Inferior parietal cortex (tissue), 1 donor: ENCODE measurements around the gene LDB2.
"Not testable (repeated sequence)": the region's sequence is repeated elsewhere in the genome, so short reads cannot be mapped to it uniquely, and the experiment has no call there.

Experiments
- DNase-seq: peaks from one replicate; pipeline ENCODE4 v3.0.0-alpha.2; 2016; ENCODE audit errors: extremely low spot score

Gene LDB2

DNA sequence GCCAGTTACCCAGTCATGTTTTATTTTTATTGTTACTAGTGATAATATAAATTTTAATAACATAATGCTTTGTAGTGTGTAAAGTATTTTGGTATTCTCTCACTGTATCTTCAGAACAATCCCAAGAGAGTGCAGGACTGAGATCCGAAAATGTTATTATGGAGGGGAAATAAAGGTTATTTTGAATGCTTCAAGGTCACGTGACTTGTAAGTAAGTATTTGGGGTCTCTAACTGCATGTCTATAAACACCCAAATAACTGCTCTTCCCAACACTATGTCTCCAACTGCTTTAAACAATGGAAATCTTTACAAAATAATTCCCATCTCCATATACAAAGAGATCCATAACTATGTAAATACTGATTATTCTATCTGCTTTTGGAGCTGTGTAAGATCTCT lies 302.2 kb downstream of the LDB2 start:
- no peak for DNase-seq

DNA sequence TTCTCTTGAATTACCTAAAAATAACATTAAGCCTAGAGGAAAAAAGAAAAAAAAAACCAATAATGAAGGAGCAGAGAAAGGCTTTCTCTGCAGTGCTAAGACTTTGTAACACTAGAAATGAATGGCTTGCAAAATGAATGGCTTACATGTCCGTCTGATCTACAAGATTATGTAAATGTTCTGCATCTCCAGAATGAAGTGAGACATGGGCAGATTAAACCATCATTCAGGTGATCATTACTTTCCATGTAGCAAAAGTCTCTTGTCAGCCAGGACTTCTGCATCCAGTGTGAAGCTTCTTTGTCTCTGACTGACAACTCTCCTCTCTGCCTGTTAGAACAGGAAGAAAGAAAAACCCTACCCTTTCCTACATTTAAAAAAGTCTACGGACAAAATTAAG lies 304.3 kb downstream of the LDB2 start:
- no peak for DNase-seq

DNA sequence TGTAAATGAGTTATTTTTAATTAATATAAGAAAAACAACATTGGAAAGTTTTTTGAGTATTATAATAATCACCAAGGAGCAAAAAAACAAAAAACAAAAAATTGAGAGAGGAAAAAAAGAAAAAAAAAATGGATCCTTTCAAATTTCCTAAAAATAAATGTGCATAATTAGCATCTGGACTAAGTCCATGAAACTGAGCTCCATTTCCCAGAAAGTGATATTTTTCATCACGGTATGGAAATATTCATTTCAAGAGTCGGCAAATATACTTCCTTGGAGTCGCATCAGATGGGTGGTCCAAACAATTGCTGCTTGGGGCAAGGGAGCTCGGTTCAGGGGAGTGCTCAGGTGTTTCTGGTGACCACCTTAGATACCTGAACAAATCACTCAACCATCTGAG lies 305.1 kb downstream of the LDB2 start:
- DNase-seq: no peak

DNA sequence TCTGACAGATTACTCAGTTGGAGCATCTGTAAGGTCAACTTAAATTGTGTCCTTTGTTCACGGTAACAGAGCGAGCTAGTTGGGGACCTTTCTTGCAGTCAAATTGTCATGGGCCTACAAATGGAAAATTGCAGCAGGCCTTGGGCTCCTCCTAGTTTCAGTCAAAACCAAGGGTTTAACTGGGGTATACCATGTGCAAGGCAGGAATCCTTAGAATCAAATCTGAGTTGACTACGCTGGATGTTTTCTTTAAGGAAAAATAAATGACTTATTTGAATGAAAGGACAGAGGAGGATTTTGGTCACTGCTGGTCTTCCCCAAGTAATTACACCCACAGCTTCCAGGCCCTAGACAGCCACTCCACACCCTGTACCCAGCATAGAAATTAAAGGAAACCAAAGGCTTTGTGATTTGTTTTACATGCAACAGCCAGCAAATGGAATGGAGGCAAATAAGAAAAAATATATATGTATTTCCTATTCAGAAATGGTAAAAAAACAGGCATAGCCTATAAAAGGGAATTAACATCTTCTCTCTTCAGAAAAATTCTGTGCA lies 307.1 kb downstream of the LDB2 start:
- DNase-seq: no peak

DNA sequence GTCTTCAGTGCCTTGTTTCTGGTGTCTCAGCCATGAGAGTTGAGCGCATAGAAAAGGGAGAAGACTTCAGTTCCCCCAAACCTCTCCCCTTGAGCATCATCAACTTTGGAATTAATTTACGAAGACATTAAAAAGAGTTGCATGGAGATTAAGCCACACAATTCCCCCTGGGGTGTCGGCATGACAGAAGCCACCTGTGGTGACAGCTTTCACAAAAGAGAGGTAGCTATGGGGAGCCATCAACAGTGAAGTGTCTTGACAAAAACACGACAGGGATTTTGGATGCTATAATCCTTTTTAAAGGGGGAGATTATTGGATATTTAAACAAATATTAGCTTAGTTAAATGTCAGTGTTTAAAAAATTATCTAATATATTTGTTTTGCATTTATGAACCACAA lies 307.6 kb downstream of the LDB2 start:
- no peak for DNase-seq

DNA sequence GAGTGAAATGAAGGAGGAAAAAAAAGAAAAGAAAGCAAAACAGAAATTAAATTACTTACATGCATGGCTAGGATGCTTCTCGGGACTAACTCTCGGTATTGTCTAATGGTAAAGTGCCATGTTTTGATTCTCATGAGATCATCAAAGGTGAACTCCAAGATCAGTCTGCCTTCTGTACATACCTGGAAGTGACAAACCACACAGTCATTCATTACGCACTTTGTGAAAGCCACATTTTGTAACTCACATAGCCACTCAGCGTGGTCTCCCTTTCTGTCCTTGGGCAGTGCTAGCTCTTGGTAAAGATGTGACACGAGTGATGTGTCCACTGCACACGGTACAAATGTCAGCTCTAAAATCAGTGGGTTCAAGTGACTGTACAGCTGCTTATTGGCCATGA lies 309.8 kb downstream of the LDB2 start:
- DNase-seq: no peak

DNA sequence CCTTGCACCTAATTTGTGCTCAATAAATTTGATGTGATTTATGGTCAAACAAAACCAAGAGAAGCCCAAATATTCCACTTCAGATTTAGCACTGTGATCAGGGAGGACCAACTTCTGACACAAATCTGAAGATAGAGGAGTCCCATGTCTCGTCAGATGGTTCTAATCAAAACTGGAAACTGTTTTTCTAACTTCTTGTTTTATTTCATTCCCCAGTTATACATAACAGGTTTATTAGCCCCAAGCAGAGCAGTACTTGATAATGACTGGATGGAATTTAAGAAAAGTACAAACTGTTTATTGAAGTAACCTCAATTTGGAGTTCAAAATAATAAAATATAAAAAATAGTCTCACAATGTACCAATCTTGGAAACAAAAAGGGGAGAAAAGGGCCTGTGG lies 310.3 kb downstream of the LDB2 start:
- no peak for DNase-seq

DNA sequence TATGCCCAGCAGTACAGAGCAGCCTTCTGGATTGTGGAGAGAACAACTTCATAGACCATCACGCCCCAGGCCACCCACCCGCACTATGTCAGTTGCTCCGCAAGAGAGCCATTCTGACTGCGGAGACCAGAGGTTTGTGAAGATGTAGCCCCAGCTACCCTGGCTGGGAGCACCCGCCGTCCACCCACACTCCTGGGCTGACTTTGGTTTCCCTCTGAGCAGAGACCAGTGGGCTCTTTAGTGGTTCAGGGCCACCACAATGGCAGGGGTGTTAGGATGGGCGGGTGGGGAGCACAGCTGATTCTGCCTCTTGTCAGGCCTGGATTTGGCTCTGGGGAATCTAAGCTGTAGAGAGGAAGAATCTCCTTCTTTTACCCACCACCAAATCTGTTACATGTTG lies 313.4 kb downstream of the LDB2 start:
- DNase-seq: no peak

DNA sequence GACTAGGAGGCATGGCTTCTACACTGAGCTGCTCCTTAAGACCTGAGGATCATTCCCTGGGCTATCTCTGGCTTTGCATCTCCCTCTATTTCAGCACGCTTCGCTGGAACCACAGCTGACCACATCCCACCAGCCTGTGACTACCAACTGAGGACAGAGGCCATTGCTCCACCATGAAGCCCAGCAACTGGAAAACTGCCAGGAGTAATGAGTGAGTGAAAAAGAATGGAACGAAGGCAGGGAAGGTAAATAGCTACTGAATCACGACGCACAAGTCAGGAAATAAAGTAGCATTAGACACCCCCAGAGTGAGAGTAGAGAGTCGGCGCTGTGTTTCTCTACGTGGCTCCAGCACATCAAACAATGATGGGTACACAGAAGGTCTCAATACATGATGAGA lies 314.7 kb downstream of the LDB2 start:
- no peak for DNase-seq

DNA sequence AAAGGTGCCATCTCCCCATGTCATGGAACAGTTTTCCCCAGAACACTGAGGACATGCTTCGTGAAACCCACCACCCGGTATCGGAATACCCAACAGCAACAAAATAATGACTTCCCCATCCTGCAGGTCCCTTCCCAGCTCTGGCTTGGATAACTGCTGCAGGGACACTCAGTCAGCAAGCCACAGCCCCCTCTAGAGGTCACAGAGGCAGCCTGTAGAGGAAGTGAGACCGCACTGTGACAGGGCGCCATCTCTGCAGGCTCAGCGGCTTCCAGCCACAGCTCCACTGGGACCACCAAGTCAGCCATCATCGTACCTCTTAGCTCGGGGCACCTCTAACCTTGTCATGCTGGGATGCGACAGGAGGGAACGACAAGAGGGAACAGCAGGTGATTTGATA lies 315.9 kb downstream of the LDB2 start:
- DNase-seq: no peak

DNA sequence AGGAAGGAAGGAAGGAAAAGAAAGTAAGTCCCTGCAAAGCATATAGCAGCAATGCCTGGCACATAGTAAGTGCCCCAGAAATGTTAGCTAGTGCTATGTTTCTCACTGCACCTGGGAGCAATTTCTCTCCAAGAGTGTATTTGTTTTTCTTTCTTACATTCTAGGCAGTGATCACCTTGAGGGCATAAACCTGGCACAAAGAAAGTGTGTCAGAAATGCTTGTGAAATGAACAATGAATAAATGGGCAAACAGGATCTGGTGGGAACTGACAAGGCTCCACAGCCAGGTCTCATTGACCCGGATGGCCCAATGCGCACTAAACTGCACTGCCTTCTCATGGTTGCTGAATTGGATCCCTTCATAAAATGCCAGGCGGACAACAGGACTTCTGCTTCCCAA lies 316.4 kb downstream of the LDB2 start:
- DNase-seq: no peak

DNA sequence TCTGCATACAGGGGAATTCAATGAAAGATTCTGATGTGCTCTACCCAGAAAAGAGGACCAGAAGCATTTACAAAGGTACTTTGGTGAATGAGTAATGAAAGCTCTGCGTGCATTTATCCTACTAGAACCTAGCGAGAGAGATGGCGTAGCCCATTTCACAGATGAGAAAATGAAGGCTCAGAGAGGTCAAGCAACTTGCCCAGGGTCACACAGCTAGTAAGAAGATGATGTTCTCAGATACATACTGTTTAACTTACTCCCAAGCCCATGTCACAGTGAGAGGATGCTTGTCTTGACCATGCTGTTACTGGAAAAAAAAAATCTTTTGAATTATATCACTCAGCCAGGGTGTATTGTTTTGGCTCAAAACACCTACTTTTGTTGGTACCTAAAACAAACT lies 317.3 kb downstream of the LDB2 start:
- no peak for DNase-seq

DNA sequence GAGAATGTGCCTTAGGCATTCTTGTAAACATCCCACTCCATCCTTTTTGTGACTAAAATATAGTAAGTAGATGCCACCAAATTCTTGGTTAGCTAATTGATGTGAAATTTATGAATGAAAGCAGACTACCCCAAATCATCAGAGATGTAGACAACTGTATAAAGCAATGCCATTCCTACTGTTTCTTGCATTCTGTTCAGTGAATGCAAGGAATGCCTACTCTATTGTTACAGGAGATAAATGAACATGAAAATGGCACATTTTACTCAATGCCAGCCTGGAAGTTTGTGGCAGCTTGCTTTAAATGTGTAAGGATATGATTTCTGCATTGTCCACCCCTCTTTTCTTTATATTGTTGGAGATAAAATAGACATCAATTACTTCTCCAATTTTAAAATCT lies 317.9 kb downstream of the LDB2 start:
- DNase-seq: no peak

DNA sequence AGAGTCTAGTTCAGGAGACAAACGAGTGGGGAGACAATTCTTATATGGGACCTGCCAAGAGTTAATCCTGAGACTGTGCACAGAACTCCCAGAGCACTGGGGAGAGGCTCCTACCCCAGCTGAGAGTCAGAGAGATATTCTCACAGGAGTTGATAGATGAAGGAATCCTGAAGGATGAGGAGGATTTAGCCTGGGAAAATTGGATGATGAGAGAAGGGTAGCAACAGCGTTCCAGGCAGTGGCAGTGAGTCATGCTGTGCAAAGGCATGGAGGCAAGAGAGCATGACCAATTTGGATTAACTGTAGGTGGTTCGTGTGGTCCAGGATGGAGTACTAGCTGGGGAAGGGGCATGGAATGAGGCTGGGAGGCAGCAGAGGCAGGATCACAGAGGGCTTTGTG lies 318.6 kb downstream of the LDB2 start:
- no peak for DNase-seq

DNA sequence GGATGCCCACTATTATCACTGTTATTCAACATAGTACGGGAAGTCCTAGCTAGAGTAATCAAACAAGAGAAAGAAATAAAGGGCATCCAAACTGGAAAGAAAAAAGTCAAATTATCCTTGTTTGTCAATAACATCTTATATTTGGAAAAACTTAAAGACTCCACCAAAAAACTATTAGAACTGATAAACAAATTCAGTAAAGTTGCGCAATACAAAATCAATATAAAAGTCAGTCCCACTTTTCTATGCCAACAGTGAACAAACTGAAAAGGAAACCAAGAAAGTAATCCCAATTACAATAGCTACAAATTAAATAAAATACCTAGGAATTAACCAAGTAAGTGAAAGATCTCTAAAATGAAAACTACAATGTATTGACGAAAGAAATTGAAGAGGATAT lies 321.3 kb downstream of the LDB2 start:
- no peak for DNase-seq

DNA sequence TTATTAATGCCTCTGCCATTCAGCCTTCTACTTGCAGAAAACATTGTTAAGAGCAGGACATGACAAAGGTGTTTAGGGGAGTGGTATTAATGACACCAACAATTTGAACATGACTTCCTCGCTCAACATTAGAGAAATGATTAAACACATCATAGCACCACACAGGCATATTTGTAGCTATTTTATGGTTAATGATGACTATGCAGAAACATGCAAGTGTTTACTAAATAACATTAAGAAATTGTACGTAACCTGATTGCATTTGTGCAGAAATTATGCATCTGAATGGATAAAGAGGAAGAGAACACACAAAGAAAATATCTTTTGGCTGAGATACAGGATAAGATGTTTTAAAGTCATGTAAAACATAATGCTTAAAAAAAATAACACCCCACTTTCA lies 323.5 kb downstream of the LDB2 start:
- no peak for DNase-seq

DNA sequence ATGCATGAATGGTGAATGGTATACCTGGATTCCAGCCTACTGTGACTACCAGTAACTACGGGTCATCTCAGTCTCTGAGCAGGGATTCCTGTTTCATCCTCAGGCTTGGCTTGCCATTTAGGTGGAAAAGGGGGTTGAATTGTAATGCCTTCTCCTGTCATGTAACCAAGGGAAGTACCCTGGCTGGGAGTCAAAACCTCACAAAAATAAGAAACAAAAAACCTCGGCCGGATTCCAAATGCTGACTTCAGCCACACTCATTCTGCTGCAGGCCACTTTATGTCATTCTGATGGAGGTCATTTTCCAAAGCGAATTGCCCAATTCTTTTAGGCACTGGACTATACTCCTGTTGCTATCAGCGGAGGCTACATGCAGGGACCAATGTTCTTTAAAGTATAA lies 324.7 kb downstream of the LDB2 start:
- DNase-seq: no peak

DNA sequence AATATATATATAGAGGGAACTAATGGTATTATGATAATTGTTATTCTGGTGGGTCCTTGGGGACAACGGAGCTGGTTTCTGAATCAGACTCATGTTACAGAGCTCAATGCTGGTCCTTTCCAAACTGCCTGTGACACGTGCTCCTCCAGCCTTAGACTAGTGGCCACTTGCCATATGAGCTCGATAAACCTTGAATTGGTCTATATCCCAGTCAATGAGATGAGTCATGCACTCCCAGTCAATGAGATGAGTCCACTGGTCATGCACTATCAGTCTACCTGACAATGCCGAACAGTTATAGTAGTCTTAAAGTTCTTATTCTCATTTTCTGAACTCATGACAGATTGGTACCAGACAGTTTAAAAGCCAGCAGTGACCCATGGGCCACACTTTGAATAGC lies 325.2 kb downstream of the LDB2 start:
- DNase-seq: no peak

DNA sequence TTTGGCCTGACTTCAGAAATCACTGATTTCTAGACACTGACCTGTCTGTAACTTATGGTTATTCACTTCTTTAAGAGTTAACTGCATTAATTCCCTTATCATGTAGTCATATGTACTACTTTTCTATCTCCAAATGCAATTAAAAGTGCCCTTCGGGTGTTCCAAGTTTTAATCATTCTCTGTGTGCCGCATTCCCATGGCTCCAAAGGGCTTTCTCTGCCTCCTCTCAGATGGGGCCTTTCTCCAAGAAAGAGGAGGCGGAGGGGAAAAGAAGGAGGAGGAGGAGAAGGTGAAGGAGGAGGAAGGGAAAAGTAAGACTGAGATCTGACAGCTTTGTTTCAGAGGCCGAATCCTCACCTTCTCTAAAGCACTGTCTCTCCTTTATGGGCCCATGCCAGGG lies 325.8 kb downstream of the LDB2 start:
- no peak for DNase-seq

DNA sequence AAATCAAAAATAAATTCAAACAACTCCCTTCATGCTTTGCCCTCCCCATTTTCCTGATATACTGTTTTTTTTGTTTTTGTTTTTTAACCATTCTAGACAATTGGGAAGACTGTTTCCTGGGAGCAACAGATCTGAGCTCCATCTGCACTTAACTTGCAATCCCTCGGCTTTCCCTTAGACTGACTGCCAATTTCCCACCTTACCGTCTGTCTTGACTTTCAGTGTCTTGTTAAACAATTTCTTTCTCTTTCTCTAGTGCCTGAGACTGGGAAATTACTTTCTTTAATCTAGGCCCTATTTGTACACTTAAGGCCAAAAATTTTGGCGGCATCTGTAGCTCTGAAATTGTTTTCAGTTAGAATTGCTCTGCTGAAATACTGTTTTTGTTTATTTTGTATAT lies 326.3 kb downstream of the LDB2 start:
- DNase-seq: no peak

DNA sequence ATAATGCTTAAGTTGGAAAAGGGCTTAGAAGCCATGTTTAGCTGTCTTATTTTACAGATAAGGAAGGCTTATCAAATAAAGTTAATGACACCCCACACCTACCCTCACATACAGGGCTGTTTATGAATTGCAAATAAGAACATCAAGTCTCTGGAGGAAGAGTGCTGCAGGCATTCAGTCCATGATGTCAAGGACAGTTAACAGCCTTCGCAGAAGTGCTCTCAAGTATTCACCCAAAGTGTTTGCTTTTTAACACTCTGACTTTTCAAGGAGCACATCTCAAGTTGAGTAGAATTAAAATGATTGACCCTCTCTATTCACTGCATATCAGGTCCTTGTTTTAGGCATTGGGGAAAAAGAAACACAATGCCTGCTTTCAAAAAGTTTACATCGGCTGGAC lies 328.7 kb downstream of the LDB2 start:
- DNase-seq: no peak

DNA sequence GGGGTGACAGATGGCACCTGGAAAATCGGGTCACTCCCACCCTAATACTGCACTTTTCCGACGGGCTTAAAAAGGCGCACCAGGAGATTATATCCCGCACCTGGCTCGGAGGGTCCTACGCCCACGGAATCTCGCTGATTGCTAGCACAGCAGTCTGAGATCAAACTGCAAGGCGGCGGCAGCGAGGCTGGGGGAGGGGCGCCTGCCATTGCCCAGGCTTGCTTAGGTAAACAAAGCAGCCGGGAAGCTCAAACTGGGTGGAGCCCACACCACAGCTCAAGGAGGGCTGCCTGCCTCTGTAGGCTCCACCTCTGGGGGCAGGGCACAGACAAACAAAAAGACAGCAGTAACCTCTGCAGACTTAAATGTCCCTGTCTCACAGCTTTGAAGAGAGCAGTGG lies 341.1 kb downstream of the LDB2 start:
- not testable (repeated sequence) for DNase-seq

DNA sequence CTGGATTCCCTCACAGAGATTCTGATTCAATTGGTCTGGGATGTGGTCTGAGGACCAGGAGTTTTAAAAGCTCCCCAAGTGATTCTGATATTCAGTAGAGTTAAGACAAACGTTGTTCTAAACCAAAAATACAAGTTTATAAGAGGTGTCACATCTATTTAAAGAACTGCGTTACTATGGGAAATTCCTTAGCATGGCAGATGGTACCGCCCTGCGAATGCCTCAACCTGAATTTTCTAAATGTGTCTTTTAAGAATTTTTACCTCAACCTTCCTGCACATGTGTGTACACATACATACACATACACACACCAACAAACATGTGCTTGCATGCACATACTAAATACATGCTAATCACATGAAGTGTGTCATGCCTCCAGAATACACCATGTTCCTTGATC lies 343.3 kb downstream of the LDB2 start:
- no peak for DNase-seq

DNA sequence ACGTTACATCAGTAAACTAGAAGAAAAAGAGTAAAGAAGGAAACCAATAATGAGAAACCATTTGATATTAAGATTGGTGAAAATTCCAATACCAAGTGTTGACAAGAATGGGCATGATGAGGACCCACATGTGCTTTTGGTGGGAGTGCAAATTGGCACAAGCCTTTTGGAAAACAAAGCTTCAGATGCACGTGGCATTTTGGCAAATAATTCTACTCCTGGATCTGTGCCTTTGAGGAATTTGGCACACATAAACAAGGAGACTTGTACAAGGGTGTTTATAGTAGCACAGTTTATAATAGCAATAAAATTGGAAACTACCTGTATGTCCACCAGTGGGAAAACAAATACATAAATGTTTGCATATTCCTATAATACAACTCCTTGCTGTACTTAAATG lies 347.9 kb downstream of the LDB2 start:
- no peak for DNase-seq

DNA sequence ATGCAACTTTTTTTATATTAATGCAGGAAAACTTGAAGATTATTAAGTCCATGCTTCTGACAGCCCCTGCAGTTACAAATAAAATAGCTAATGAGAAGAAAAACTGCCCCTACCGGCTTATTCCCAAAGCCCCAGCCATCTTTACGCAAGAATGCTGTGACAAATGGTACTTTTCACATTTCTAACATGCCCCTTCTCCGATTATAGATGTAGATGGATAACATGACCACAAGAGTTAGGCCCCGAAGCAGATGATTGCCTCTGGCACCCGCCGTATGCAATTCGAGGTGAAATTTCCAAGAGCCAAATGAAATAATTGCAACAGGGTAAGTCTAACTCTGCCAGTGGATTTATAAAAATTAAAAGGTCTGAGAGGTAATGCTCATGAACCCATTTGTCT lies 352.8 kb downstream of the LDB2 start:
- no peak for DNase-seq
